Upper lobe of left lung (tissue), 6 donors: ENCODE results near the gene VENTX. TPM values are rescaled to one million over a fixed set of nuclear protein-coding genes. Genes with fewer than 3 reads are reported as not detected.

ENCODE experiments used
- ATAC-seq, 2 donors: fragments of 200-7000 bp; cut with Tn5 transposase; one replicate each; pipeline ENCODE4 v1.9.1; 2022; ENCODE audit warnings: mild to moderate bottlenecking in 2 of 2, moderate library complexity in 2 of 2; ENCODE audit not compliant: low FRiP score in 2 of 2
- DNase-seq, 2 donors: peaks; one replicate each; pipeline ENCODE4 v3.0.0-alpha.2; 2019 to 2020
- H3K27ac ChIP-seq, 4 donors: fragments of 200-600 bp; sonication (generic); one replicate each; pipeline ENCODE4 v1.5.1; 2016 to 2019
- H3K27me3 ChIP-seq, 4 donors: fragments of 200-600 bp; sonication (generic); one replicate each; pipeline ENCODE4 v1.5.1; 2017 to 2019
- H3K36me3 ChIP-seq, 4 donors: fragments of 200-600 bp; sonication (generic); one replicate each; pipeline ENCODE4 v1.5.1; 2016 to 2019
- H3K4me1 ChIP-seq, 4 donors: fragments of 200-600 bp; sonication (generic); one replicate each; pipeline ENCODE4 v1.5.1; 2018 to 2019
- H3K4me3 ChIP-seq, 4 donors: fragments of 200-600 bp; sonication (generic); one replicate each; pipeline ENCODE4 v1.5.1; 2017 to 2019; ENCODE audit warnings: mild to moderate bottlenecking in 2 of 4, moderate library complexity in 1 of 4
- H3K9me3 ChIP-seq, 4 donors: fragments of 200-600 bp; sonication (generic); one replicate each; pipeline ENCODE4 v1.5.1; 2018 to 2019
- EP300 ChIP-seq, 4 donors: sonication (generic); formaldehyde crosslinking; IDR thresholded peaks; one replicate each; pipeline ENCODE4 v1.5.1; 2017; ENCODE audit warnings: antibody characterized with exemption in 4 of 4, control low read depth in 2 of 4
- POLR2A ChIP-seq, 4 donors: fragments of 450-650 bp; IDR thresholded peaks; one replicate each; pipeline ENCODE4 v1.5.1; 2016 to 2017; ENCODE audit warnings: antibody characterized with exemption in 4 of 4, mild to moderate bottlenecking in 2 of 4
- POLR2AphosphoS5 ChIP-seq, 2 donors: sonication (generic); formaldehyde crosslinking; IDR thresholded peaks; one replicate each; pipeline ENCODE4 v1.5.1; 2017; ENCODE audit warnings: antibody characterized with exemption in 2 of 2
- WGBS, 2 donors: methylation state at CpG; one replicate each; pipeline ENCODE4 v1.1.5; 2017 to 2018; 5-methylcytosine and 5-hydroxymethylcytosine counted together
- total RNA-seq, 6 donors: library from RNA; depleted of rRNA in 4 of 6; stranded (reverse); fragments of >200 nt in 4 of 6; gene quantifications; one replicate each; pipeline versions ENCODE4 v1.1.0 to v1.2.1, GENCODE V29; 2016 to 2021
- TF ChIP-seq, protein P1 (sequence below), 6 experiments: fragments of 450-650 bp in 4 of 6; fragments of 200-600 bp in 2 of 6; sonication (generic) in 2 of 6; IDR thresholded peaks; one replicate each; pipeline ENCODE4 v1.5.1; 2016 to 2019; ENCODE audit warnings: antibody characterized with exemption in 6 of 6
- donor health status: DM: no; HTN: no; CAD: no; lungs with moderate emphysema.
- donor health status: DM: no; HTN: yes; CAD: no; lungs with severe emphysema.

VENTX gene
- total RNA-seq, 6 donors from 2014 or later = 1.7 to 11.5 (median 4.4) TPM

DNA sequence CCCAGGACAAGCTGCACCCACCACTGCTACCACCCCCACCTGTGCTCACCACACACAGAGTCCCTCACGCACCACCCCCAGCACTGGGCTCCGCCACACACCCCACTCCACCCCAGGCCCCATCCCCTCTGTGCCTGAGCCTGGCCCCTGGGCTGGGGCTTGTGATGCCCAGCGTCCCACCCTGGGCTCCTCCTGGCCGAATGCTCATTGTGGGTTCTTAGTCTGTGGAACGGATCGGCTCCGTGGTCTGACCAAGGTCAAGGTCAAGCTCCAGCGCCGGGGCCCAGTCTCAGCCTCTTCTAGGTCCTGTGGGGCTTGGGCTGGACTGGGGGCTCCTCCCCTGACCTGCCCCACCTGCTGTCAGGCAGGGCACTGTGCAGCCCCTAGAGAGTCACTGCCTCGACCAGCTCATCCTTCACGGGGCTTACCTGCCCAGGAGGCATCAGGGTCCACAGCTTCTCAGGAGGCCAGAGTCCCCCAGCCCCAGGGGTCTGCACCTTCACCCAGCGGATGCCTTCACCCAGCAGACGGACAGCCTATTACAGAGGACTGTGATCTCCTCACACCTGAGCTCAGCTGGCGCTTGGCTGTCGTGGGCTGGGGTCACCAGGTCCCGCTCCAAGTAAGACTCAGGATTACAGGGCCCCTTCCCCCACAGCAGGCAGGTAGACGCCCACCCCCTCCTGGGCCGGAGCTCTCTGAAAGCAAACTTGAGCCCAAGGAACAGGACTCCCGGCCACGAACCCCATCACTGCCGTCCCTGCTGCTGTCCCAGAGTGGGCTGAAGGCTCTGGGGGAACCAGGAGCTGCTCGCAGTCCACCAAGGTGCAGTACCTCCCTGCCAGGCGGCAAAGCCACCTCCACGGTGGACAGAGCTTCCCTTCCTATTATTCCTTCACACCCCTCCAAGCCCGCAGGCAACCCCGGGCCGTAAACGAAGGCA, 22.9 kb upstream of the VENTX start:
- ATAC-seq = no peak
- peak in 1 of 2 donors; percentile 62 for DNase-seq
- H3K4me1 ChIP-seq = peaks cover 0 to under 1% (median 0%) of the 10 kb centered on the region in 4 donors
- TF ChIP-seq, protein P1, sequence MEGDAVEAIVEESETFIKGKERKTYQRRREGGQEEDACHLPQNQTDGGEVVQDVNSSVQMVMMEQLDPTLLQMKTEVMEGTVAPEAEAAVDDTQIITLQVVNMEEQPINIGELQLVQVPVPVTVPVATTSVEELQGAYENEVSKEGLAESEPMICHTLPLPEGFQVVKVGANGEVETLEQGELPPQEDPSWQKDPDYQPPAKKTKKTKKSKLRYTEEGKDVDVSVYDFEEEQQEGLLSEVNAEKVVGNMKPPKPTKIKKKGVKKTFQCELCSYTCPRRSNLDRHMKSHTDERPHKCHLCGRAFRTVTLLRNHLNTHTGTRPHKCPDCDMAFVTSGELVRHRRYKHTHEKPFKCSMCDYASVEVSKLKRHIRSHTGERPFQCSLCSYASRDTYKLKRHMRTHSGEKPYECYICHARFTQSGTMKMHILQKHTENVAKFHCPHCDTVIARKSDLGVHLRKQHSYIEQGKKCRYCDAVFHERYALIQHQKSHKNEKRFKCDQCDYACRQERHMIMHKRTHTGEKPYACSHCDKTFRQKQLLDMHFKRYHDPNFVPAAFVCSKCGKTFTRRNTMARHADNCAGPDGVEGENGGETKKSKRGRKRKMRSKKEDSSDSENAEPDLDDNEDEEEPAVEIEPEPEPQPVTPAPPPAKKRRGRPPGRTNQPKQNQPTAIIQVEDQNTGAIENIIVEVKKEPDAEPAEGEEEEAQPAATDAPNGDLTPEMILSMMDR (IDR thresholded peaks at IDR 0.05) = no peak
- TF ChIP-seq POLR2AphosphoS5 (IDR thresholded peaks at IDR 0.05) (no peak), EP300 (IDR thresholded peaks at IDR 0.05) (no peak), POLR2A (IDR thresholded peaks at IDR 0.05) (no peak)
- H3K9me3 ChIP-seq = no peaks in the 10 kb centered on the region
- no peaks in the 10 kb centered on the region for H3K36me3 ChIP-seq
- H3K4me3 ChIP-seq = no peak overlapping the region
- peaks cover 0 to under 1% (median 0%) of the 10 kb centered on the region in 4 donors for H3K27me3 ChIP-seq
- 78 to 88% methylated on average over 11 to 20 of the region's 28 CpGs for WGBS, 2 donors
- H3K27ac ChIP-seq = no peak overlapping the region

DNA sequence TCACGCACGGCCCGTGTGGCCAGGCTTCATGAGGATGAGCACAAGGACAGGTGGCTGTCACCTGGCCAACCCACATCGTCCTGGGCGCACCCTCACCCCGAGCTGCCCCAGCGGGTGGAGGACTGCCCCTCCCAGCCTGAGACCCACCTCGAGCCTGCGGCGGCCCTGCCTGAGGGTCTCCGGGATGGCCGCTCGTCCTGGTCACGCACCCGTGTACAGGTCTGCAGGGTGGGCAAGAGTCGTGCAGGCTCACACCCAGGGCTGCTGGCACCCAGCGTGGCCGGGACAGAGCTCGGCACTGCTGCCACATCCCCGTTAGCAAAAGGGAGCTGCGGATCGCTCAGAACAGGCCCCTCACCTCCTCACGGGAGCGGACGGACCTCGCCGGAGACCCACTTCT, 22.1 kb upstream of the VENTX start:
- DNase-seq = peak in 1 of 2 donors; percentile 78
- TF ChIP-seq EP300 (IDR thresholded peaks at IDR 0.05) (no peak), POLR2A (IDR thresholded peaks at IDR 0.05) (no peak), POLR2AphosphoS5 (IDR thresholded peaks at IDR 0.05) (no peak)
- TF ChIP-seq, protein P1 (IDR thresholded peaks at IDR 0.05) = no peak
- Histone ChIP-seq H3K4me3 (no peak overlapping the region), H3K36me3 (no peaks in the 10 kb centered on the region), H3K9me3 (no peaks in the 10 kb centered on the region), H3K27ac (no peak overlapping the region), H3K4me1 (peaks cover 0 to 5% (median 0%) of the 10 kb centered on the region in 4 donors), H3K27me3 (peaks cover 0 to 4% (median 0%) of the 10 kb centered on the region in 4 donors)
- 91 to 94% methylated on average over 15 to 26 of the region's 27 CpGs for WGBS, 2 donors
- no peak for ATAC-seq

DNA sequence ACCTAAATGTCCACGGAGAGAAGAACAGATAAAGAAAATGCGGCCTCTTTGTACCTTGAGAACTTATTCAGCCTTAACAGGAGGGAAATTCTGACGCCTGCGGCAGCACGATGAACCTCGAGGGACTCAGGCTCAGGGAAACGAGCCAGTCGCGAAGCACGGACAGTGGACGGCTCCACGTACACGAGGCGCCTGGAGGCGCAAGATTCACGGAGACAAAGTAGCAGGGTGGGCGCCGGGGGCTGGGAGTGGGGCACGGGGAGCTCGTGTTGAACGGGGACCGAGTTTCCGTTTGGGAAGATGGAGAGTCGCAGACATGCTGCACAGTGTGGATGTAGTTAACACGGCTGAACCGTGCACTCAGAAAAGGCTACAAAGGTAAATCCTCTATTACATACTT, 20.9 kb upstream of the VENTX start:
- no peaks in the 10 kb centered on the region for H3K36me3 ChIP-seq
- peaks cover 0 to 5% (median 0%) of the 10 kb centered on the region in 4 donors for H3K4me1 ChIP-seq
- H3K27me3 ChIP-seq = peaks cover 0 to 4% (median 0%) of the 10 kb centered on the region in 4 donors
- no peaks in the 10 kb centered on the region for H3K9me3 ChIP-seq
- H3K27ac ChIP-seq = peak overlapping the region in 1 of 4 donors; percentile 61
- DNase-seq = peak in 1 of 2 donors; percentile 78
- no peak overlapping the region for H3K4me3 ChIP-seq
- TF ChIP-seq POLR2A (IDR thresholded peaks at IDR 0.05) (no peak), EP300 (IDR thresholded peaks at IDR 0.05) (no peak), POLR2AphosphoS5 (IDR thresholded peaks at IDR 0.05) (no peak)
- TF ChIP-seq, protein P1 (IDR thresholded peaks at IDR 0.05) = no peak
- 63 to 78% methylated on average over 26 of the region's 26 CpGs for whole genome bisulfite sequencing, 2 donors
- ATAC-seq = no peak

DNA sequence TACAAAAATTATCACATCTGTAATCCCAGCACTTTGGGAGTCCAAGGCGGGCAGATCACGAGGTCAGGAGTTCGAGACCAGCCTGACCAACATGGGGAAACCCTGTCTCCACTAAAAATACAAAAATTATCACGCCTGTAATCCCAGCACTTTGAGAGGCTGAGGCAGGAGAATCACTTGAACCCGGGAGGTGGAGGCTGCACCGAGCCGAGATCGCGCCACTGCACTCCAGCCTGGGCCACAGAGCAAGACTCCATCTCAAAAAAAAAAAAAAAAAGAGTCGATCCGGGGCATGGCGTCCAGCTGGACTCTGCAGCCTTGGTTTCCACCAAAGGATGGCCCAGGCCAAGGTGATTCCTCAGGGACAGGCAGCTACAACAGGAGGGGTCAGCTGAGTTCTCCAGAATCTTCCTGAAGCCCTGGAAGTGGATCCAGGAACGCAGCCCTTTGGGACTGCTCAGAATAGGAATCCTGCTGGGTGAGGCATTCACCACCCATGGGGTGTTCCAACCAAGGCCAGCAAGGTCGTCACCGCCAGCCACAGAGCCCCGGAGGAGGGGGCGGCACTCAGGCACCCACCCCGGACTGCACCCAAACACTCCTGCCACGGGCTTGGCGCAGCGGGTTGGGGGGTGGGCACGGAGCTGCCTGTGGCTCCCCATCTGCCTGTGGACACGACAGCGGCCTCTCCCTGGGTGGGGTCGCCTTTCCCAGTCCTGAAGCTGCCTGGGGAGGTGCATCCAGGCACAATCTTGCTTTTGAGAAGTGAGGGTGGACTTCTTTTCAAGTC, 19.7 kb upstream of the VENTX start:
- no peak overlapping the region for H3K27ac ChIP-seq
- H3K4me3 ChIP-seq = no peak overlapping the region
- 84 to 90% methylated on average over 22 to 25 of the region's 25 CpGs for WGBS, 2 donors
- no peaks in the 10 kb centered on the region for H3K9me3 ChIP-seq
- H3K27me3 ChIP-seq = peaks cover 0 to 4% (median 0%) of the 10 kb centered on the region in 4 donors
- DNase-seq (peak in 1 of 2 donors; percentile 70), ATAC-seq (peak in 1 of 2 donors; percentile 4)
- no peaks in the 10 kb centered on the region for H3K36me3 ChIP-seq
- H3K4me1 ChIP-seq = peaks cover 0 to 5% (median 0%) of the 10 kb centered on the region in 4 donors
- TF ChIP-seq POLR2AphosphoS5 (IDR thresholded peaks at IDR 0.05) (no peak), POLR2A (IDR thresholded peaks at IDR 0.05) (no peak), EP300 (IDR thresholded peaks at IDR 0.05) (no peak)
- TF ChIP-seq, protein P1 (IDR thresholded peaks at IDR 0.05) = no peak
